ENCODE measurements around the gene CDK18.
A peak's percentile ranks its signal among the peaks of the same experiment; 100 is the strongest.

CDK18 gene

GRCh38 chr1:205538235-205538840, 33.9 kb downstream of the CDK18 start:
- DNase-seq: no peak

DNA sequence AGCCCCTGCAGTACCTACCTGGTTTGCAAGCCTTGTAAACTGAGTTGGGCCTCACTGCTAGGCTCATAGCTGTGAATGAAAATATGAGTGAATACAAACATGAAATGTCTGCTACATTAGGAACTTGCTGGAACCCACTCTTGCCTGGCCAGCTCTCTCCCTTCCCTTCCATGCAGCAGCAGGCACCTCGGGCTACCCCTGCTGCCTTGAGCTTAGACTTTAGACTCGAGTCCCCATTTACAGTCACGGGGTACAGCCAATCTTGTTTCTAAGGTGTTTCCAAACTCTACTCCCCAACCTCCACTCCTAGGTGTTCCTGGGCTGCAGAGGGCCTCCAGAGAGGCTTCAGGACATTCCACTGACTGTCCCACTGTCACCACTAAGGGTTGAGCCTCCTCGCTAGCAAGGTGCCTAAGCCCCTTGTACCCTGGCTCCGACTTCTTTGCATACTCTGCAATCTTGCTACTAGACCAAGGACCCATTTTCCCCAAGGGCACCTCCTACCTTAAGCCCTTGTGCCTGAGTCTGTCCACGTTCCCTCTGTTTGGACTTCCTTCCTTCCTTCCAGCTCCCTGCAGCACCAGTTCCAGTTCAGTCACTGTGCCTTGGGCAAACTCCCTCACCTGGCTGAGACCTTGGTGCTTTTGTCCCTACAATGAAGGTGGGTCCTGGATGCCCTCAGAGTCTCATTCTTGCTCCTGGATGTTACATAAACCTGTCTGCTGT, 36.9 kb downstream of the CDK18 start:
- no peak for DNase-seq

DNA sequence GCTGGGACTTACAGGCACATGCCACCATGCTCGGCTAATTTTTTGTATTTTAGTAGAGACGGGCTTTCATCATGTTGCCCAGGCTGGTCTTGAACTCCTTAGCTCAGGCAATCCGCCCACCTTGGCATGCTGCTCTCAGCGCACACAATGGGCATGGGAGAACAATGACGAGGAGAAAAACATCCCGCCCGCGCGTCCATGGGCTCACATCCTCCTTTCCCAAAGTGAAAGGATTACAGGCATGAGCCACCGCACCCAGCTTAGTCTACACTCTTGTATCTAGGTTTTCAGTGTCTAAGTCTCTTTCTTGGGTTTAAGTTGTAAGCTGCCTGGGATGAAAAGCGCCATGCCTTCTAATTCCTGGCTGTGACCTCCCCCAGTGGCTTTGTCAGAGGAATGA, 37.9 kb downstream of the CDK18 start:
- DNase-seq: no peak

- DNase-seq: peak in 1 of 5 experiments; percentile 19
Observed at GRCh38 chr1:205543351-205544301, 39.2 kb downstream of the CDK18 start.

DNA sequence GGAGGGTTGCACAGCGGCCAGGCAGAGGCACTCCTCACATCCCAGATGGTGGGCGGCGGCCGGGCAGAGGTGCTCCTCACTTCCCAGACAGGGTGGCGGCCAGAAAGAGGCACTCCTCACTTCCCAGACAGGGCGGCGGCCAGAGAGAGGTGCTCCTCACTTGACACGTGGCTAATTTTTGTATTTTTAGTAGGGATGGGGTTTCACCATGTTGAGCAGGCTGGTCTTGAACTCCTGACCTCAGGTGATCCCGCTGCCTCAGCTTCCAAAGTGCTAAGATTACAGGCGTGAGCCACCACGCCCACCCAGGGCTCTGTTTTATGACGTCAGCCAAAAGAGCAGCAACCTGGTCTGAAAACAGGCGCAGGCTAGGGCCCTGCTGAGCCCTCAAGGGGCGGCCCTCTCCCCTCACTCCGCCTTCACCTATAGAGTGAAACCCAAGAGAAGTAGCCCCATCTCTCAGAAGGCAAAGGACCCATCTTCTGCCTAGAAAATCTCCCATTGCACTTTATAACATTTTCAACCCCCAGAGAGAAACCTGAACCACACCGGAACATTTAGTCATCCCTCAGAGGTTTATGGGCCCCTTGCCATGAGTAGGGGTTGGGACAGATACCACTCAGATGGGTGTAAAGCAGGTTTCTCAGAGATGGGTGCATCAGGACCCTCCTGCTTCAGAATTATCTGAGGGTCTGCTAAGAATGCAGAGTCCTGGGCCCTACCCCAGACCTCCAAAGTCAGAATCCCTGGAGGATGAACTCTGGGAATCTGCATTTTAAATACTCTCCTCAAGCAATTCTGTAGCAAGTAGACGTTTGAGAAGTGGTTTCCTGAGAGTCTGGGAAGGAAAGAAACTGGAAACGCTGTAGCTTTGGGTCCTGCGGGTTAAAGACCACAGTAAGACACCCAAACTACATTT, 40.8 kb downstream of the CDK18 start:
- no peak for DNase-seq

DNA sequence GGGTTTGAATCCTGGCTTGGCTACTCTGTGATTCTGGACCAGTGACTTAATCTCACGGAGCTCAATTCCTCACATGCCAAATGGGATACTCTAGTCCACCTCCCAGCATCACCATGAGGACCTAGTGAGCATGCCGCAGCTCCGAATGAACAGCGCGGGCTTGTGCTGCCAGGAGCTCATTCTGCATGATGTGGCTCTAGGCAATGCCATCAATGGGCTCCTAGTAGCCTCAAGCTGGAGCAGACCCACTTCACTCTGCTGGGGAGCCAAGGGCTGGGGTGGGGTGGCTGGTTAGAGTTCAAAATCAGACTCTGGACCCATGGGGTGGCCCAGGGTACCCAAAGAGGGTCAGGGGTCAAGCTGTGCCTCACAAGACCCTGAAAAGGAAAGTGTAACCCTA, 41.5 kb downstream of the CDK18 start:
- no peak for DNase-seq

DNA sequence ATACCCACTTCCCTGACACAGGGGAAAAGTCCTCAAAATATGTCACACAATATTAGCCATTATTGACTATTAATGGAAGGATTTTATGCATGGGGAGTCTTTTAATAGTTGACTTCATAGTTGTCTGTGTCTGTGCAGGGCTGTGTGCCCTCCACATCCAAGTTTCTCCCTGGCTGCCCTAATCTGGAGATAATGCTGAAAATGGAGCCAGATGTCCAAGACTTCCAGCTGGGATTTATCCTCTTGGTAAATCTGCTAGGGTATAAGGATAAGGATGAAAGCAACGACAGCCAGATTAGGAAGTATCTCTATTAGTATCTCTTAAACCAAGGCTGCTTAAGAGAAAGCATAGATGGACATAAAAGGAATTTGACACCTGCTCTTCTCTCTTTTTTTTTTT, 42.1 kb downstream of the CDK18 start:
- DNase-seq: no peak

- no peak for DNase-seq
Observed at GRCh38 chr1:205547936-205548827, 43.7 kb downstream of the CDK18 start.

GRCh38 chr1:205554026-205554811, 49.8 kb downstream of the CDK18 start:
- no peak for DNase-seq

GRCh38 chr1:205561501-205562203, 57.2 kb downstream of the CDK18 start:
- no peak for DNase-seq

GRCh38 chr1:205563927-205564441, 59.5 kb downstream of the CDK18 start:
- DNase-seq: no peak

- DNase-seq: no peak
Observed at GRCh38 chr1:205565799-205566198, 61.3 kb downstream of the CDK18 start.

DNA sequence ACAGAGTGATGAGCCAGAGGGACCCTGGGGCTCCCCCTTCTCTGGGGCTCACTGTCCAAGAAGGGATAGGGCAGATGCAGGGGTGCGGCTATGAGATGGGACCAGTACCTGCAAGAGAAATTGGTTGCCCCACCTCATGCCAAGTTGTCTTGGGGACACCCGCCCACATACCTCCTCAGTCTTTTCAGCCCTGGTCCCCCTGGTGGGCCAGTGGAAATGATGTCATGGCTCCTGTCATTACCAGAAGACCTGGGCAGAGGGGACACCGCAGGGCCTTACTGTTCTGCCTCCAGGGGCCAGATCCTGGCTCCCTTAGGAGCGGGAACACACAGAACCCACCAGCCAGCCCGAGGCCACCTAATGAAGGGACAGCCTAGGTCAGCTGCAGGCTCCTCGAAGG, 63.2 kb downstream of the CDK18 start:
- DNase-seq: no peak

GRCh38 chr1:205568135-205568468, 63.6 kb downstream of the CDK18 start:
- no peak for DNase-seq

GRCh38 chr1:205568469-205569361, 64.2 kb downstream of the CDK18 start:
- DNase-seq: no peak

DNA sequence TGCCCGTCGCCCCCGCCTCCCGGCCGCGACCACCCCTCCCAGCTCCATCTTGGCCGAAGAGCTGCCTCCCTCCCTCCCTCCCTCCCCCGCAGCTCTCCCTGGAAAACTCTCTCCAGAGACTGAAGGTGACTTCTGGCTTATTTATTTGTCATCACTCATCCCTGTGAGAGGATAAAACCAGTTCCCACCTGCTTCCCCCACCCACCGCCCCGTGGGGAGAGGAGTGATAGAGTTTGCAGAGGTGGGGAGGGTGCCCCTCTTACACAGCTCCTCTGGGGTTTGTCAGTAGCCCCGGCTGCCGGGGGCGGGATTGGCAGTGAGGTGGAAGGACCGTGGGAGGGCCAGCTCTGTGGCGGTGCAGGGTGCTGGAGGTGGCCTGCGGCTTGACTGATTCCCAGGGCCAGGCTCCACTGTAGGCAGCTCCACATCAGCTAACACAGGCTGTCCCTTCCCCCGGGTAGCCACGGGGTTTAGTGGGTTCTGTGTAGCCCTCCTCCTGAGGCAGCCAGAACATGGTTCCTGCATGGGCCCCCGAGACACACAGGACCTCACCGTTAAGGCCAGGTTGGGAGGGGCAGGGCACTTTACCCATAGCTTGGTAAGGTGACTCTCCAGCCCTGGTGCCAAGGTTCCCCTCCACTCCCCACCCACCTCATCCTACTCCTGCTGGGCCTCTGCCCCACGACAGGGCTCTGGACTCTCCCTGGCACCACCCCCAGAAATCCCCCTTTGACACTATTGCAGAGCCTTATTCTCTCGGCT, 65.1 kb downstream of the CDK18 start:
- no peak for DNase-seq

- no peak for DNase-seq
Observed at GRCh38 chr1:205570173-205570501, 65.7 kb downstream of the CDK18 start.
